ENCODE results near the gene MRPL55.

MRPL55 gene

GRCh38 chr1:228109073-228109961 lies at the start of gene MRPL55:
Gene MRPL55, minus strand, starts transcription at chr1:228109299. Its CDS starts 1,039 bp downstream, at chr1:228108260.
- peak; percentile 89 for DNase-seq (ENCODE audit: low read depth)

DNA sequence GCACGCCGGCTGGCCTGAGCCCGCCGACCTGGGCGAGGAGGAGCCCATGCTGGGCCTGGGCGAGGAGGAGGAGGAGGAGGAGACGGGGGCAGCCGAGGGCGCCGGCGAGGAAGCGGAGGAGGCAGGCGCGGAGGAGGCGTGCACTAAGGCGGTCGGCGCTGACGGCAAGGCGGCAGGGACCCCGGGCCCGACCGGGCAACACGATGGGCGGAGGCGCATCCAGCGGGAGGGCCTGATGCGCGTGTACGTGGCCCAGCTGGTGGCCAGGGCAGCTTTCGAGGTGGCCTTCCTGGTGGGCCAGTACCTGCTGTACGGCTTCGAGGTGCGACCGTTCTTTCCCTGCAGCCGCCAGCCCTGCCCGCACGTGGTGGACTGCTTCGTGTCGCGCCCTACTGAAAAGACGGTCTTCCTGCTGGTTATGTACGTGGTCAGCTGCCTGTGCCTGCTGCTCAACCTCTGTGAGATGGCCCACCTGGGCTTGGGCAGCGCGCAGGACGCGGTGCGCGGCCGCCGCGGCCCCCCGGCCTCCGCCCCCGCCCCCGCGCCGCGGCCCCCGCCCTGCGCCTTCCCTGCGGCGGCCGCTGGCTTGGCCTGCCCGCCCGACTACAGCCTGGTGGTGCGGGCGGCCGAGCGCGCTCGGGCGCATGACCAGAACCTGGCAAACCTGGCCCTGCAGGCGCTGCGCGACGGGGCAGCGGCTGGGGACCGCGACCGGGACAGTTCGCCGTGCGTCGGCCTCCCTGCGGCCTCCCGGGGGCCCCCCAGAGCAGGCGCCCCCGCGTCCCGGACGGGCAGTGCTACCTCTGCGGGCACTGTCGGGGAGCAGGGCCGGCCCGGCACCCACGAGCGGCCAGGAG lies 49.3 kb upstream of the MRPL55 start:
- no peak for DNase-seq (ENCODE audit: low read depth)

GRCh38 chr1:228157729-228158126 lies 48.6 kb upstream of the MRPL55 start:
- DNase-seq (ENCODE audit: low read depth), result no peak

- no peak for DNase-seq (ENCODE audit: low read depth)
These were observed 48.0 kb upstream of the MRPL55 start for GRCh38 chr1:228156941-228157728.

DNA sequence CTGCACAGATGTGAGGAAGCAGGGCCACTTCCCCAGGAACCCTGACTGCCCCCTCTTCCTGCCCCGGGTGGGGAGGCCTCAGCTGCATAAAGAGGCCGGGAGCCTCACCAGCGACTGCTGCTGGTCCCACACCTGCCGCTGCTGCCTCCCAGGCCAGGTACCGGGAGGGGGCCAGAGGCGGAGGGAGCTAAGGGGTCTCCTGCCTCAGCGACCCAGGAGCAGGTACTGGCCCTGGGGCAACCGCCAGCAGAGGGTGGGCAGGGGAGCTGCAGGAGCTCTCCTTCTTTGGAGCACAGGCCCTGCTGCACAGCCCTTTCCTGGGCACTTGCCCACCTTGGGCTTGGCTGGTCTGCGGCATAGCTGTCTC lies 47.4 kb upstream of the MRPL55 start:
- no peak for DNase-seq (ENCODE audit: low read depth)

DNA sequence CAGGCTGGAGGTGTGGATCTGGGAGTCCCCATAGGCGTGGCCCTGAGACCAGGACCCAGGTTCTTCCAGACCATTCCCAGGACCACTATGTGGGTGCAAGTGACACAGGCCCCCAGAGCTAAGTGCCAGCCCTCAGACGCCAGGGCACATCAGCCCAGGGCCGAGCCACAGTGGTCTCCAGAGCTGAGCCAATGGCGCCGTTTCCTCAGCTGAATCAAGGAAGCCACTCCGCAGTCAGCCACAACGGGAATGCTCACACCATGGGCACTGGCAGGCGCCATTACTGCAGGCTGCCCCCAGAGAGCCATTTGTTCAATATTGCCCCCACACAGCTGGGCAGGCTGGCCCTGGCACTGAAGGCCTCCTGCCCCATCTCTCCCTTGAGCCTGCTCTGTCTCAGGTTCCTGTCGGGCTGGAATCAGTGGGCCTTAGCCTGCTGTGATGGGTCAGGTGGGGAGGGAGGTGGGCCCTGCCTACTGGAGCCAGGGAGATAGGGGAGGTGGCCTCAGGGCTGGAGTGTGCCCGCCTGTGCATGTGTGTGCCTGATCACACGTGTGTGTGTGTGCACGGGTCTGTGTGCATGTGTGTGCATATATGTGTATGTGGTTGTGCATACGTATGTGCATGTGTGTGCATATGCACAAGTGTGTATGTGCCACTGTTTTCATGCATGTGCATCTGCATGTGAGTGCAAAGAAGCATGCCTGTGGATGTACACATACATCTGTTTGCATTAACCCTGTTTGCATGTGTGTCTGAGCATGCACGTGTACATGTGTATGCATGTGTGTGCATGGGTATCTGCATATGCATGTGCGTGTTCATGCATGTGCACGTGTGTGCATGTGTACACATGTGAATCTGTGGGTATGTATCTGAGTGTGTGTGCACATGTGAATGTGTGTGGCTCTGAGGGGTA lies 46.8 kb upstream of the MRPL55 start:
- no peak for DNase-seq (ENCODE audit: low read depth)

DNA sequence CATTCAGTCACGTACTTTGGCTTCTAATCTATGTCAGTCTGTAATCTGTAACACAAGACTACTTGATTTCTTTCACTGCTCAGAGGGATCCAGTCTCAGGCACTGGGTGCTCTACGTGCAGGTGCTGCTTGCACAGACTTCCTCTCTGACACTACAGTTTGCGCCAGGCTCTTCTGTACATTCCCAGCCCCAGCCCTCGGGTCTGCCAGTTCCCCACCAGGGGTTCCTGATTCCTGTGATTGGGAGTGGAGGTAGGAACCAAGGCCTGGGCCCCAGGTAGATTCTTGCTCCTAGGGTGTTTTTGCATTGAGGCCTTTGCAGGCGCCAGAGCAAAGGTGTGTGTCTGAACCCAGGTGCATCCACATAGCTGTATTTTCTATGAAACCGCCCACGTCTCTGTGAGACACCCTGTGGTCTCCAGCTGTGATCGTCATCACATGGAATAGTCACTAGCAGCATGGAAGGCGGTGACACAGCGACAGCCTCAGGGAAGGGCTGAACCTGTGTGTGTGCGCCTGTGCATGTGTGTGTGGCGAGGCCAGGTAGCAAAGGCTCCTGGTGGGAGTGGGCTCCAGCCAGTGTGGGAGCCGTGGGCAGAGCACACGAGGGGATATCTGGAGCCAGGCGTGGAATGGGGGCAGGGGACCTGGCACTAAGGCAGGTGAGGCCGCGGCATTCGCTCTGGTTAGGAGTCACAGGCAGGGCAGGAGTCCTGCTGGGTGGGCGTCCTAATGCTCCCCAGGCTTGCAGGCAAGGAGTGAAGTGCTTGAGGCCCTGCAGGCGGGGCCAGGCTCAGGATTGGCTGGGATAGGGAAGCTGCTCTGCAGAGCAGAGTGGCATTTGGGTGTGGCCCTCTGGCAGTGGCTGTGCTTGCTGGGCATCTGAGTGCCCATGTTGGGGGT lies 45.8 kb upstream of the MRPL55 start:
- no peak for DNase-seq (ENCODE audit: low read depth)

- DNase-seq (ENCODE audit: low read depth), result no peak
These were observed 45.0 kb upstream of the MRPL55 start for GRCh38 chr1:228154021-228154669.

DNA sequence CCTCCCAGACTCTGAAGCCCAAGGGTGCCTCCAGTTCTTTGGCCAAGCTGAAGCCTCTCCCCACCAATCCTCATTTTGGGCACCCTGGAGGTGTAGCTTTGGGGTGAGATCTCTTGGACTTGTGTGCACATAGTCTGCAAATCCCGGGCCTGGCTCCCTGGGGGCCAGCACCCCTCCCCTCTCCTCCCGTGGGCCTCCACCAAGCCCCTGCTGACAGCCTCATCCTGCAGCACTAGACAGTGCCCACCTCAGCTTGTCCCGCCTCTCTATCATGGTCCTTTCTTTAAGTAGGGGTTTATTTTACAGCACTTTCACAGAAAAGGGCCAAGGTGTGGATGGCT lies 43.8 kb upstream of the MRPL55 start:
- no peak for DNase-seq (ENCODE audit: low read depth)

- no peak for DNase-seq (ENCODE audit: low read depth)
These were observed 43.2 kb upstream of the MRPL55 start for GRCh38 chr1:228152097-228152917.

GRCh38 chr1:228151180-228151925 lies 42.3 kb upstream of the MRPL55 start:
- DNase-seq (ENCODE audit: low read depth), result no peak

DNA sequence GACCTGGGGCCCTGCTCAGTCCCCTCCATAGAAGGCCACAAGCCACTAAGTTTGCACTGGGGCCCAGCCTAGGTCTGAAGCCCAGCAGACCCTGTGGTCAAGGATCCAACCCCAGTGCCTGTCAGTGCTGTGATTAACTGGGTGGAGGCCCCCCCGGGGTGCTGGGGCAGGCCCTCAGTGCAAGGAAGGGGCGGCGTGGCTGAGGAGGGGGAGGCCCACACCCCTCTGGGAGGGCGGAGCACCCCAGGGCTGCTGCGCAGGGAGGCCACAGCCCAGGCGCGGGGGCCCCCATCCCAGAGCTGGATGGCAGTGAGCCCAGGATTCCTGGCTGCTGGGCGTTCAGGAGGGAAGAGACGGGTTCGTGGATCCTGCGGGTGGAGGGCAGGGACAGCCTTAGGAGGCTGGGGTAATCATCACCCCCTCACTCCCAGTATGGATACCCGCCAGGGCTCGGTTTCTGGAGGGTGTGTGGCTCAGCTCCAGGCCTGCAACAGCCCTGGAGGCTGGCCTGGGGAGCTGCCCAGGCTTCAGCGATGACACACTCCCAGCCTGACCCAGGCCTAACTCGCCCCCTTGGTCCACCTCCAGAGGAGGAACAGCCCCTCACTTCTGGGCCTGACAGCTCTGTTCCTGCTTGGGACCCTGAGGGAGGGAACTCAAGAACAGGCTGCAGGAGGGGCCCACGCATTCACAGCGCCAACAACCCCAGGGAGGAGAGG lies 41.5 kb upstream of the MRPL55 start:
- DNase-seq (ENCODE audit: low read depth), result peak; percentile 84

DNA sequence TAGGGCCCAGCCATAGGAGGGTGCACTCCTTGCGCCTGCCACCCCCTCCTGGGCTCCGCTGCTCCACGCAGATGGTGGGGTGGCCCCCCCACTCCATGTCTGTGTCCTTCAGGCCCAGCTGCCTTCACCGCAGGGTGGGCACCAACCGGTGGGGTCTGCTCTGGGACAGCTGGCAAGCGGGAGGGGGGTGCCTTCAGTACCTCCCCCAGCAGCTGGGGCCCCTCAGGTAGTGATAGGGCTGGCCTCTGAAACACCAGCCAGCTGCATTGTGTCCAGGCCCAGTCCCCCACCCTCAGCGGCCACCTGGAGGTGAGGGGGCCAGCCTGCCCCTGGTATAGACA lies 41.0 kb upstream of the MRPL55 start:
- DNase-seq (ENCODE audit: low read depth), result no peak

- no peak for DNase-seq (ENCODE audit: low read depth)
These were observed 40.5 kb upstream of the MRPL55 start, which contains the start of gene GJC2 for GRCh38 chr1:228149406-228150119. Gene GJC2, plus strand, starts transcription at chr1:228149930. Its CDS starts 7,829 bp downstream, at chr1:228157759.

GRCh38 chr1:228148935-228149405 lies 39.9 kb upstream of the MRPL55 start:
- no peak for DNase-seq (ENCODE audit: low read depth)

GRCh38 chr1:228148196-228148861 lies 39.2 kb upstream of the MRPL55 start:
- no peak for DNase-seq (ENCODE audit: low read depth)
